ENCODE measurements around the gene NLRP13. TPM values are rescaled to one million over a fixed set of nuclear protein-coding genes. Genes with fewer than 3 reads are reported as not detected.
"Not testable (repeated sequence)": the region's sequence is repeated elsewhere in the genome, so short reads cannot be mapped to it uniquely, and the experiment has no call there.

NLRP13 gene
- polyA plus RNA-seq, 2 donors: not detected

DNA sequence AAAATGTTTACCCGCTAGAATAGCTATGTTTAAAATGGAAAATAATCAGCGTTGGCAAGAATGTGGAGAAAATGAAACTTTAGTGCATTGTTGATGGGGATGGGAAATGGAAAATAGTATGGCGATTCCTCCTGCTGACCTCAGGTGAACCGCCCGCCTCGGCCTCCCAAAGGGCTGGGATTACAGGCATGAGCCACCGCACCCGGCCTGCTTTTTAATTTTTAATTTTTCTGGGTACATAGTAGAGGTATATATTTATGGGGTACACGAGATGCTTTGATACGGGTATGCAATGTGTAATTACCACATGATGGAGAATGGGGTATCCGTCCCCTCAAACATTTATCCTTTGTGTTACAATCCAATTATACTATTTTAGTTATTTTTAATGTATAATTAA, 8.2 kb upstream of the NLRP13 start:
- 91 to 93% methylated on average over 11 of the region's 11 CpGs for WGBS, 2 donors
- no peaks in the 10 kb centered on the region for H3K36me3 ChIP-seq (ENCODE audit: control insufficient read depth in 2 of 2, insufficient read depth in 2 of 2, low read length in 1 of 2)
- no peak overlapping the region for H3K4me3 ChIP-seq (ENCODE audit: low read depth in 1 of 2, low read length in 2 of 2)
- no peaks in the 10 kb centered on the region for H3K4me1 ChIP-seq (ENCODE audit: control insufficient read depth in 2 of 2, insufficient read depth in 2 of 2, low read length in 1 of 2)
- no peak overlapping the region for H3K27ac ChIP-seq (ENCODE audit: low read depth in 2 of 2, low read length in 1 of 2)
- H3K9me3 ChIP-seq (ENCODE audit: control insufficient read depth in 2 of 2, insufficient read depth in 1 of 2, low read depth in 1 of 2, low read length in 1 of 2): no peaks in the 10 kb centered on the region
- H3K27me3 ChIP-seq (ENCODE audit: control insufficient read depth in 1 of 2, insufficient read depth in 2 of 2, low read length in 2 of 2): no peaks in the 10 kb centered on the region

GRCh38 chr19:55939206-55939605, 7.1 kb upstream of the NLRP13 start:
- Histone ChIP-seq H3K4me3 (ENCODE audit: low read depth in 1 of 2, low read length in 2 of 2) (no peak overlapping the region), H3K27me3 (ENCODE audit: control insufficient read depth in 1 of 2, insufficient read depth in 2 of 2, low read length in 2 of 2) (no peaks in the 10 kb centered on the region), H3K4me1 (ENCODE audit: control insufficient read depth in 2 of 2, insufficient read depth in 2 of 2, low read length in 1 of 2) (no peaks in the 10 kb centered on the region), H3K27ac (ENCODE audit: low read depth in 2 of 2, low read length in 1 of 2) (no peak overlapping the region), H3K36me3 (ENCODE audit: control insufficient read depth in 2 of 2, insufficient read depth in 2 of 2, low read length in 1 of 2) (no peaks in the 10 kb centered on the region), H3K9me3 (ENCODE audit: control insufficient read depth in 2 of 2, insufficient read depth in 1 of 2, low read depth in 1 of 2, low read length in 1 of 2) (no peaks in the 10 kb centered on the region)
- 65 to 67% methylated on average over 7 of the region's 7 CpGs for WGBS, 2 donors

GRCh38 chr19:55935206-55935605, 3.1 kb upstream of the NLRP13 start:
- Histone ChIP-seq H3K9me3 (ENCODE audit: control insufficient read depth in 2 of 2, insufficient read depth in 1 of 2, low read depth in 1 of 2, low read length in 1 of 2) (peaks cover 3 to 5% of the 10 kb centered on the region in 2 donors), H3K27ac (ENCODE audit: low read depth in 2 of 2, low read length in 1 of 2) (no peak overlapping the region), H3K27me3 (ENCODE audit: control insufficient read depth in 1 of 2, insufficient read depth in 2 of 2, low read length in 2 of 2) (no peaks in the 10 kb centered on the region), H3K36me3 (ENCODE audit: control insufficient read depth in 2 of 2, insufficient read depth in 2 of 2, low read length in 1 of 2) (no peaks in the 10 kb centered on the region), H3K4me3 (ENCODE audit: low read depth in 1 of 2, low read length in 2 of 2) (no peak overlapping the region), H3K4me1 (ENCODE audit: control insufficient read depth in 2 of 2, insufficient read depth in 2 of 2, low read length in 1 of 2) (no peaks in the 10 kb centered on the region)
- 78 to 81% methylated on average over 9 of the region's 9 CpGs for WGBS, 2 donors

- Histone ChIP-seq H3K4me3 (ENCODE audit: low read depth in 1 of 2, low read length in 2 of 2) (no peak overlapping the region), H3K4me1 (ENCODE audit: control insufficient read depth in 2 of 2, insufficient read depth in 2 of 2, low read length in 1 of 2) (no peaks in the 10 kb centered on the region), H3K27me3 (ENCODE audit: control insufficient read depth in 1 of 2, insufficient read depth in 2 of 2, low read length in 2 of 2) (no peaks in the 10 kb centered on the region), H3K27ac (ENCODE audit: low read depth in 2 of 2, low read length in 1 of 2) (no peak overlapping the region), H3K9me3 (ENCODE audit: control insufficient read depth in 2 of 2, insufficient read depth in 1 of 2, low read depth in 1 of 2, low read length in 1 of 2) (peaks cover 3 to 7% of the 10 kb centered on the region in 2 donors), H3K36me3 (ENCODE audit: control insufficient read depth in 2 of 2, insufficient read depth in 2 of 2, low read length in 1 of 2) (no peaks in the 10 kb centered on the region)
- 69 to 72% methylated on average over 14 of the region's 14 CpGs for WGBS, 2 donors
These were observed 1.1 kb downstream of the NLRP13 start for GRCh38 chr19:55930996-55931515.

DNA sequence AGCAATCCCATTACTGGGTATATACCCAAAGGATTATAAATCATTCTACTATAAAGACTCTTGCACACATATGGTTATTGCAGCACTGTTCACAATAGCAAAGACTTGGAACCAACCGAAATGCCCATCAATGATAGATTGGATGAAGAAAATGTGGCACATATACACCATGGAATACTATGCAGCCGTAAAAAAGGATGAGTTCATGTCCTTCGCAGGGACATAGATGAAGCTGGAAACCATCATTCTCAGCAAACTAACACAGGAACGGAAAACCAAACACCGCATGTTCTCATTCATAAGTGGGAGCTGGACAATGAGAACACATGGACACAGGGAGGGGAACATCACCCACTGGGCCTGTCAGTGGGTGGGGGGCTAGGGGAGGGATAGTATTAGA, 2.9 kb downstream of the NLRP13 start:
- not testable (repeated sequence) for H3K27me3 ChIP-seq (ENCODE audit: control insufficient read depth in 1 of 2, insufficient read depth in 2 of 2, low read length in 2 of 2)

GRCh38 chr19:55927991-55928390, 4.1 kb downstream of the NLRP13 start:
- no peaks in the 10 kb centered on the region for H3K36me3 ChIP-seq (ENCODE audit: control insufficient read depth in 2 of 2, insufficient read depth in 2 of 2, low read length in 1 of 2)
- WGBS, 2 donors: 75% methylated on average over 8 of the region's 8 CpGs
- H3K9me3 ChIP-seq (ENCODE audit: control insufficient read depth in 2 of 2, insufficient read depth in 1 of 2, low read depth in 1 of 2, low read length in 1 of 2): peaks cover 6 to 11% of the 10 kb centered on the region in 2 donors
- no peaks in the 10 kb centered on the region for H3K4me1 ChIP-seq (ENCODE audit: control insufficient read depth in 2 of 2, insufficient read depth in 2 of 2, low read length in 1 of 2)
- no peaks in the 10 kb centered on the region for H3K27me3 ChIP-seq (ENCODE audit: control insufficient read depth in 1 of 2, insufficient read depth in 2 of 2, low read length in 2 of 2)
- H3K27ac ChIP-seq (ENCODE audit: low read depth in 2 of 2, low read length in 1 of 2): no peak overlapping the region
- no peak overlapping the region for H3K4me3 ChIP-seq (ENCODE audit: low read depth in 1 of 2, low read length in 2 of 2)

More for the DNA sequence above, 2.9 kb downstream of the NLRP13 start:
- H3K36me3 ChIP-seq (ENCODE audit: control insufficient read depth in 2 of 2, insufficient read depth in 2 of 2, low read length in 1 of 2); H3K27ac ChIP-seq (ENCODE audit: low read depth in 2 of 2, low read length in 1 of 2); H3K4me1 ChIP-seq (ENCODE audit: control insufficient read depth in 2 of 2, insufficient read depth in 2 of 2, low read length in 1 of 2); H3K4me3 ChIP-seq (ENCODE audit: low read depth in 1 of 2, low read length in 2 of 2): not testable (repeated sequence)
- 87 to 93% methylated on average over 5 of the region's 5 CpGs for WGBS, 2 donors
- H3K9me3 ChIP-seq (ENCODE audit: control insufficient read depth in 2 of 2, insufficient read depth in 1 of 2, low read depth in 1 of 2, low read length in 1 of 2): peaks cover 3 to 11% of the 10 kb centered on the region in 2 donors

GRCh38 chr19:55923556-55923955, 8.6 kb downstream of the NLRP13 start:
- Histone ChIP-seq H3K9me3 (ENCODE audit: control insufficient read depth in 2 of 2, insufficient read depth in 1 of 2, low read depth in 1 of 2, low read length in 1 of 2) (peaks cover 2 to 6% of the 10 kb centered on the region in 2 donors), H3K36me3 (ENCODE audit: control insufficient read depth in 2 of 2, insufficient read depth in 2 of 2, low read length in 1 of 2) (no peaks in the 10 kb centered on the region), H3K27me3 (ENCODE audit: control insufficient read depth in 1 of 2, insufficient read depth in 2 of 2, low read length in 2 of 2) (no peaks in the 10 kb centered on the region), H3K4me1 (ENCODE audit: control insufficient read depth in 2 of 2, insufficient read depth in 2 of 2, low read length in 1 of 2) (no peaks in the 10 kb centered on the region), H3K27ac (ENCODE audit: low read depth in 2 of 2, low read length in 1 of 2) (no peak overlapping the region), H3K4me3 (ENCODE audit: low read depth in 1 of 2, low read length in 2 of 2) (no peak overlapping the region)
- 71 to 79% methylated on average over 5 of the region's 5 CpGs for WGBS, 2 donors

- 40 to 49% methylated on average over 9 of the region's 9 CpGs for WGBS, 2 donors
- H3K9me3 ChIP-seq (ENCODE audit: control insufficient read depth in 2 of 2, insufficient read depth in 1 of 2, low read depth in 1 of 2, low read length in 1 of 2): no peaks in the 10 kb centered on the region
- H3K27ac ChIP-seq (ENCODE audit: low read depth in 2 of 2, low read length in 1 of 2): no peak overlapping the region
- no peak overlapping the region for H3K4me3 ChIP-seq (ENCODE audit: low read depth in 1 of 2, low read length in 2 of 2)
- H3K36me3 ChIP-seq (ENCODE audit: control insufficient read depth in 2 of 2, insufficient read depth in 2 of 2, low read length in 1 of 2): no peaks in the 10 kb centered on the region
- no peaks in the 10 kb centered on the region for H3K4me1 ChIP-seq (ENCODE audit: control insufficient read depth in 2 of 2, insufficient read depth in 2 of 2, low read length in 1 of 2)
- H3K27me3 ChIP-seq (ENCODE audit: control insufficient read depth in 1 of 2, insufficient read depth in 2 of 2, low read length in 2 of 2): no peaks in the 10 kb centered on the region
These were observed 18.4 kb downstream of the NLRP13 start for GRCh38 chr19:55913643-55914268.

DNA sequence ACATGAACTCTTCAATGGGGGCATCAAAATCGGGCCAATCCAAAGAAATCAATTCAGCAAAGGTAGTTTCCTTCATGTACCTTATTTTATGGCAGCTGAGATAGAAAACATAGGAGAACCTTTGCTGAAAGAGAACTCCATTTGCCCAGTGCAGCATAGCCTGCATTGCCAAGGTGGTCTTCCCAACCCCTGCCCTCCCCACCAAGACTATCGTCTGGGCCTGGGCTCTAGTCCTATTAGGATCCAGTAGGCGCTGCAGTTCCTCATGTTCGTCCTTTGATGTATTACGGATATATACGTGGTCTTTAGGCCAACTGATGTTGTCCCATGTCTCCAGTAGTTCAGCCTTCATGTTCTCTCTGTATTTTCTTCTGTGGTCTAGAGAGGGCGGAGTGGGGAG, 19.2 kb downstream of the NLRP13 start:
- Histone ChIP-seq H3K27me3 (ENCODE audit: control insufficient read depth in 1 of 2, insufficient read depth in 2 of 2, low read length in 2 of 2) (no peaks in the 10 kb centered on the region), H3K36me3 (ENCODE audit: control insufficient read depth in 2 of 2, insufficient read depth in 2 of 2, low read length in 1 of 2) (no peaks in the 10 kb centered on the region), H3K4me3 (ENCODE audit: low read depth in 1 of 2, low read length in 2 of 2) (no peak overlapping the region), H3K9me3 (ENCODE audit: control insufficient read depth in 2 of 2, insufficient read depth in 1 of 2, low read depth in 1 of 2, low read length in 1 of 2) (no peaks in the 10 kb centered on the region), H3K4me1 (ENCODE audit: control insufficient read depth in 2 of 2, insufficient read depth in 2 of 2, low read length in 1 of 2) (no peaks in the 10 kb centered on the region), H3K27ac (ENCODE audit: low read depth in 2 of 2, low read length in 1 of 2) (no peak overlapping the region)
- WGBS, 2 donors: 82 to 86% methylated on average over 7 of the region's 7 CpGs

- no peaks in the 10 kb centered on the region for H3K36me3 ChIP-seq (ENCODE audit: control insufficient read depth in 2 of 2, insufficient read depth in 2 of 2, low read length in 1 of 2)
- H3K4me3 ChIP-seq (ENCODE audit: low read depth in 1 of 2, low read length in 2 of 2): no peak overlapping the region
- peaks cover 0 to 3% of the 10 kb centered on the region in 2 donors for H3K9me3 ChIP-seq (ENCODE audit: control insufficient read depth in 2 of 2, insufficient read depth in 1 of 2, low read depth in 1 of 2, low read length in 1 of 2)
- no peak overlapping the region for H3K27ac ChIP-seq (ENCODE audit: low read depth in 2 of 2, low read length in 1 of 2)
- H3K4me1 ChIP-seq (ENCODE audit: control insufficient read depth in 2 of 2, insufficient read depth in 2 of 2, low read length in 1 of 2): no peaks in the 10 kb centered on the region
- H3K27me3 ChIP-seq (ENCODE audit: control insufficient read depth in 1 of 2, insufficient read depth in 2 of 2, low read length in 2 of 2): no peaks in the 10 kb centered on the region
- 35 to 45% methylated on average over 2 of the region's 2 CpGs for WGBS, 2 donors
These were observed 22.3 kb downstream of the NLRP13 start for GRCh38 chr19:55909801-55910200.

Measured in esophagus (tissue), 2 donors.